Measurements from ENCODE around the gene SLC6A6. TPM values are rescaled to one million over a fixed set of nuclear protein-coding genes. Genes with fewer than 3 reads are reported as not detected.

The SLC6A6 gene
- total and polyA plus RNA-seq, 12 donors, result 10.6 to 197 (median 85.6) TPM

DNA sequence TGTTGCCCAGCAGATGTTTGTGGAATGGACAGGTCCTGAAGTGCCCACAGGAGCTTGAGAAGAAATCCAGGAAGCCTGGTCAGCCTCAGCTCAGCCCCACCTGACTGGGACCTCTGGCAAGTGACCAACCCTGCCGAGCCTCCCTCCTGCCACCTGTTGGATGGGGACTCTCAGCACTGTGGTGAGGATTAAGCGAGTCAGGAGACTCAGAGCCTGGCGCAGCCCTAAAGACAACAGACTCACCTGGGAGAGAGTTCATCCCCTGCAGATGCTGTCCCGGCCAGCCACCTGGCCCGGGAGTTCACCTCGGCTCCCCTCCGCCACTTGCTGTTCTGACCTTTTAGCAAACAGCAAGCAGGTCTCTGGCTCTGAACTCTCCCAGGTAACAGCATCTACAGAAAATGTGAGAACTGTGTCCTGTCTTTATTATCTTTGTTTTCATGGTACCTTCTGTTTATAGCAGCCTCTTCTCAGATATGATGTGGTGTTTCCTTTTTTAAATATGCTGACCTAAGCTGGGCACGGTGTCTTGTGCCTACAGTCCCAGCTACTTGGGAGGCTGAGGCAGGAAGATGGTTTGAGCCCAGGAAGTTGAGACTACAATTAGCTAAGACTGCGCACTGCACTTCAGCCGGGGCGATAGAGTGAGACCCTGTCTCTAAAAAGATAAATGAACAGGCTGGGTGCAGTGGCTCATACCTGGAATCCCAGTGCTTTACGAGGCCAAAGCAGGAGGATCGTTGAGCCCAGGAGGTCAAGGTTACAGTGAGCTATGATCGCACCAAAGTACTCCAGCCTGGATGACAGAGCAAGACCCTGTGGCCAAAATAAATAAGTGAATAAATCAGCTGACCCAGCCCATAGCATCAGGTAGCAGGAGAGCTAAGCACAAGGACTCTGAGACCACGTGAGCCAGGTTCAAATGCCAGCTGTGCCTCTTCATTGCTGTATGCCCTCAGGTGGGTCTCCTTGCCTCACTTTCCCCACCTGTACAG is 32.4 kb upstream of the SLC6A6 start:
- intact Hi-C loops (cut with DNase I), result no loop called here
- WGBS, 4 donors, result 64 to 71% (median 67%) methylated on average over 14 to 15 of the region's 15 CpGs
- peaks cover 0 to 20% of the 10 kb centered on the region in 2 donors for H3K4me1 ChIP-seq (replicated peaks in 1 of 2)
- DNase-seq, result no peak
- no peaks in the 10 kb centered on the region for H3K9me3 ChIP-seq (replicated peaks in 1 of 3)
- H3K4me3 ChIP-seq, result no peak overlapping the region
- no peaks in the 10 kb centered on the region for H3K27me3 ChIP-seq
- H3K27ac ChIP-seq, result no peak overlapping the region
- TF ChIP-seq POLR2A (IDR thresholded peaks at IDR 0.05), result no peak
- TF ChIP-seq, protein P1, sequence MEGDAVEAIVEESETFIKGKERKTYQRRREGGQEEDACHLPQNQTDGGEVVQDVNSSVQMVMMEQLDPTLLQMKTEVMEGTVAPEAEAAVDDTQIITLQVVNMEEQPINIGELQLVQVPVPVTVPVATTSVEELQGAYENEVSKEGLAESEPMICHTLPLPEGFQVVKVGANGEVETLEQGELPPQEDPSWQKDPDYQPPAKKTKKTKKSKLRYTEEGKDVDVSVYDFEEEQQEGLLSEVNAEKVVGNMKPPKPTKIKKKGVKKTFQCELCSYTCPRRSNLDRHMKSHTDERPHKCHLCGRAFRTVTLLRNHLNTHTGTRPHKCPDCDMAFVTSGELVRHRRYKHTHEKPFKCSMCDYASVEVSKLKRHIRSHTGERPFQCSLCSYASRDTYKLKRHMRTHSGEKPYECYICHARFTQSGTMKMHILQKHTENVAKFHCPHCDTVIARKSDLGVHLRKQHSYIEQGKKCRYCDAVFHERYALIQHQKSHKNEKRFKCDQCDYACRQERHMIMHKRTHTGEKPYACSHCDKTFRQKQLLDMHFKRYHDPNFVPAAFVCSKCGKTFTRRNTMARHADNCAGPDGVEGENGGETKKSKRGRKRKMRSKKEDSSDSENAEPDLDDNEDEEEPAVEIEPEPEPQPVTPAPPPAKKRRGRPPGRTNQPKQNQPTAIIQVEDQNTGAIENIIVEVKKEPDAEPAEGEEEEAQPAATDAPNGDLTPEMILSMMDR (IDR thresholded peaks at IDR 0.05), result no peak
- H3K36me3 ChIP-seq (replicated peaks in 1 of 2), result no peaks in the 10 kb centered on the region

DNA sequence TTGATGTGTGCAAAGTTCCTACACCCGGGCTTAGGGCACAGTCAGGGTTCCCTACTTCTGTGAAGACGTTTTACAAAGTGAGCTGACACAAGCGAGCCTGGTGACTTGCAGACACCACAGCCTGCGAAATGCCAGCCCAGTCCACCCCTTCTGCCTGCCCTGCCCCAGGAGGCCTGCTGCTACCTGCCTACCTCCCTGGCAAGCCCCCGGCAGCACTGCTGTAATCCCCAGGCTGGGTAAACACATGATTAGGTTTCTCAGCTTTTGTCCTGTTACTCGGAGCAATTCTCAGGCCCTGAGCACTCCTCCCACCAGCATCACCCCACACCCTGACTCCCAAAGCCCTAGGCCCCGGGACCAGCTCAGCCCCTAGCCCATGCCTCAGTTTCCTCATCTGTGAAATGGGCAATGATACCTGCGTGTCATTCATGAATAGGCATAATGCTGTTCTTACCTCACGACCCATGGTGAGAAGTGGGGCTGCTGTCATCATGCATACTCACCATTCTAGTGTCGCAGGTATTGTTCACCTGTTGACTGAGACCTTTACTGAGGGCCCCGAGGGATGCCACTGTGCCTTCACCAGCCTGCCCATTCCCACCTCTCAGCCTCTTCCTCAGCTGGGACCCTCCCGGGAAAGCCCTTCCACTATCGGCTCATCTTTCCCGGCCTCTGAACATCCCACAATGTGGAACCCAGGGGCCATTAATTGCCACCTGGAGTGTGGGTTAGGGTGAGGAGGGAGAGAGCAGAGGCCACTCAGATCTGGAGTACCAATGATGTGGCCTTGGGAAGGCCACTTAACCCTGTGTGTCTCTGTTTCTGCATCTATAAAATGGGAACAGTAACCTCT is 31.5 kb upstream of the SLC6A6 start:
- no peak for TF ChIP-seq POLR2A (IDR thresholded peaks at IDR 0.05)
- TF ChIP-seq, protein P1 (IDR thresholded peaks at IDR 0.05), result no peak
- intact Hi-C loops (cut with DNase I), result no loop called here
- Histone ChIP-seq H3K4me1 (replicated peaks in 1 of 2) (peaks cover 0 to 20% of the 10 kb centered on the region in 2 donors), H3K4me3 (no peak overlapping the region), H3K9me3 (replicated peaks in 1 of 3) (no peaks in the 10 kb centered on the region), H3K27me3 (no peaks in the 10 kb centered on the region), H3K27ac (peak overlapping the region in 1 of 5 donors; percentile 27), H3K36me3 (replicated peaks in 1 of 2) (no peaks in the 10 kb centered on the region)
- no peak for DNase-seq
- 85 to 94% (median 93%) methylated on average over 13 to 14 of the region's 14 CpGs for WGBS, 4 donors

DNA sequence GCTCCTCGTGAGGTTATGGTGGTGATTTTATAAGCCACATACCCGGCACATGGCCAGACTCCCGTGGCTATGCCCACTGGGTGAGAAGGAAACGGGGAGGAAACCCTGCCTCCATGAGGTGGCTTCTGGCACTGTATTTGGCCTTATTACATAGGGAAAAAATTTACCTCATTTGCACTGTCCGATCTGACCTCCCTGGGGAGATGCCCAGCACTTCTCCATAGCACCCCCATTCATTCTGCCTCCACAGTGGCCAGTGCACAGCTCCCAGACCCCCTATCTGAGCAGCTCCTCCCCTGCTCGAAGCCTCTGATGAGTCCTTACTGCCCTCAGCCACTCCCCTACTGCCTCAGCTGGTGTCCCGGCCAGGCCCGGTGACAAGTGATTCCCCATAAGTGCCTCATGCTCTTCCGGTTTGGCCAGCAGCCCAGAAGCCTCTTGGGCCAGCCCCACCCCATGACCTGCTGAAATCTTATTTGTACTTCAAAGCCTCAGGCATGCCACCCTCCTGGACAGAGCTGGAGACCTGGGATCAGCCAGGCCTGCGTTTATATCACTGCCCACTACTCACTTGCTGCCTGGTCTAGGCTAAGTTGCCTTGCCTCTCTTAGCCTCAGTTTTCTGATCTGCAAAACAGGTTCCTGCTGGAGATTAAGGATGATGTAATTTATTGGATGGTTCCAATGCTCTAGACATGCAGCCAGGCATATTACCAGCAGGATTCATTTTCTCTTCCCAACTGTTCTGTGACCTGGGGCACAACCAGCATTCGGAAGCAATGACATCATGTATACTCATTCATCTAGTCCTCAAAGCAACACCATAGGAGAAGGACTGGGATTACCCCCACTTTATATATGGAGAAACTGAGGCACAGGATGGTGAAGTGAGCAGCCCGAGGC is 30.6 kb upstream of the SLC6A6 start:
- whole genome bisulfite sequencing, 4 donors, result 39 to 49% (median 43%) methylated on average over 8 to 12 of the region's 12 CpGs
- Histone ChIP-seq H3K4me3 (no peak overlapping the region), H3K36me3 (replicated peaks in 1 of 2) (no peaks in the 10 kb centered on the region), H3K9me3 (replicated peaks in 1 of 3) (no peaks in the 10 kb centered on the region), H3K27me3 (no peaks in the 10 kb centered on the region), H3K27ac (peak overlapping the region in 2 of 5 donors; percentile 21 to 27), H3K4me1 (replicated peaks in 1 of 2) (peaks cover 4 to 20% of the 10 kb centered on the region in 2 donors)
- TF ChIP-seq, protein P1 (IDR thresholded peaks at IDR 0.05), result peak in 1 of 6 experiments; percentile 3
- peak in 1 of 2 donors; percentile 24 for TF ChIP-seq POLR2A (IDR thresholded peaks at IDR 0.05)
- intact Hi-C loops (cut with DNase I), result no loop called here
- DNase-seq, result peak; percentile 82 to 96 (median 93)
